Measurements from ENCODE around the gene LAMA3.
A peak's percentile ranks its signal among the peaks of the same experiment; 100 is the strongest.

Gene LAMA3

DNA sequence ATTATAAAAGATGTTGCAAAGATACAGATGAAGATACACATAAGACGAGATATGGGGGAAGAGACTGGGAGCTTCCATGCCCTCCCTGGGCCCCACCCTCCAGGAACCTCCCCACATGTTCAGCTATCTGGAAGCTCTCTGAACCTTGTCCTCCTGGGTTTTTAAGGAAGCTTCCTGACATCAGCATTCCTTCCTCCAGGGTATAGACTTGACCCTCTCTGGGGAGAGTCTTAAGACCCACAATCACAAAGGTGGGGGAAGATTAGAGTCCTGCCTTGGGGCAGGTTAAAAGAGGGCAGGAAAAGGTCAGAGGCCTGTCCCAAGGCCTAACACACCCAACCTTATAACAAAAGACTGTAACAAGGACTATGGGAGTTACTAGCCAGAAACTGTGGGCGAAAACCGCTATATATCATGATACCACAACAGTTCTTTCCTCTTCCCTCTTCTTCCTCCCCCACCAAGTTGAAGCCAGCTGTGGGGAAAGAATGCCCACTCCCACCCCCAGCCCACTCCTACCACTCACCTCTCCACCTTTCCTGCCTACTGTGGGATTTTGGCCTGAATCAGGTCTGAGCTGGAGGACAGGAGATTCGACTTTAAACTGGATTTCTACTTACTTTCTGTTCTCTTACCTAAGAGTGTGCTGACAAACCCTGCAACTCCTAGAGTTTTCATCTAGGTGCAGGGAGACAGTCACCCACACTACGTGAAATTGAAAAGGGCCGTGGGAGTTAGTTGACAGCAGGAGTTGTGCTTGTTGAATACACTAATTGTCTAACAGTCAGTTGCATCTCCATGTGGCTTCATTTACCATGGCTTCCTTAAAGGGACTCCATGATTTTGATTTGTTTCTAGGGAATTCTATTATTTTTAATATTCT lies 105.0 kb downstream of the LAMA3 start:
- DNase-seq: no peak

DNA sequence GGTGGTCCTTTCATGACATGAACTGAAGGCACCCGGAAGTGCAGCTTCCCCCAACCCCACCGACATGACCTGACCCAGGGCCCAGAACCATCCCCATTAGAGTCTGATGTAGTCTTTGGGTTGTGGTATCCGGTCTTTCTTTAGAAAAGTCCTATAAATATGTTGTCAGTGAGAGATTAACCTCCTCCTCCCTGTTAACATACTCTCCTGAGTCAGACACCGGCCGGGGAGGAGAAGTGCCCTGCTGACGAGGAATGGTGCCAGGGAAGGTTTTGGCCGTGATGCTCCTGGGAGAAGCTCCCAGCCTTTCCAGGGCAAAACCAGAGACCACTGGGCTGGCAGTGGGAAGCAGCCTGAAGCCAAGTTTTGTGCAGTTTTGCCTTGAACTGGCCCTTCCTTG lies 109.0 kb downstream of the LAMA3 start:
- DNase-seq: no peak

GRCh38 chr18:23798824-23799223 lies 109.6 kb downstream of the LAMA3 start:
- no peak for DNase-seq

- DNase-seq: no peak
Measured at GRCh38 chr18:23799540-23799939, 110.3 kb downstream of the LAMA3 start.

DNA sequence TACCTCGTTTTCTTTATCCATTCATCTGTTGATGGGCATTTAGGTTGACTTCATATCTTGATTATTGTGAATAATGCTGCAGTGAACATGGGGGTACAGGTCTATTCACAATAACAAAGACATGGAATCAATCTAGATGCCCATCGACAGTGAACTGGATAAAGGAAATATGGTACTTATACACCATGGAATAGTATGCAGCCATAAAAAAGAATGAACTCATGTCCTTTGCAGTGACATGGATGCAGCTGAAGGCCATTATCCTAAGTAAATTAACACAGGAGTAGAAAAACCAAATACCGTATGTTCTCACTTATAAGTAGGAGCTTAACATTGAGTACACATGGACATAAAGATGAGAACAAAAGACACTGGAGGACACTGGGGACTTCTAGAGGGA lies 111.6 kb downstream of the LAMA3 start:
- no peak for DNase-seq

- DNase-seq: no peak
Measured at GRCh38 chr18:23802817-23803216, 113.6 kb downstream of the LAMA3 start.

- no peak for DNase-seq
Measured at GRCh38 chr18:23803755-23804154, 114.5 kb downstream of the LAMA3 start.

GRCh38 chr18:23805898-23806297 lies 116.6 kb downstream of the LAMA3 start:
- no peak for DNase-seq

DNA sequence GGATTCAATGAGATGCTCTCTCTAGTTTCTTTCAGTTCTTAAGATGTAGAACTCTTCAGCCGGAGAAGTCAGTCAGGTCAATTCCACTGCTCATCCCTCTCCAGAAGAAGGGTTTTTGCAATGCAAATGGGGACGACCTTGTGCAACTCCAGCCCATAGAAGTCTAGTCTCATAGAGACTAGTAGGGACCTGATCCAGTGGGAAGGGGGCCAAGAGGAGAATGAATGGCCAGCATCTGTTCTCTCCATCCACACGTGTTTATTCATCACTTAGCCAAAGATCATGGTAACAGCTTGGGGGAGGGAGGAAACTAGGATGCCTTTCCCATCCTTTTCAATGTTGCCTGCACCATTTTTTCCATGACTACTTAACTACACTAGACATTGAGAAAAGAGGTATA lies 120.2 kb downstream of the LAMA3 start:
- no peak for DNase-seq

DNA sequence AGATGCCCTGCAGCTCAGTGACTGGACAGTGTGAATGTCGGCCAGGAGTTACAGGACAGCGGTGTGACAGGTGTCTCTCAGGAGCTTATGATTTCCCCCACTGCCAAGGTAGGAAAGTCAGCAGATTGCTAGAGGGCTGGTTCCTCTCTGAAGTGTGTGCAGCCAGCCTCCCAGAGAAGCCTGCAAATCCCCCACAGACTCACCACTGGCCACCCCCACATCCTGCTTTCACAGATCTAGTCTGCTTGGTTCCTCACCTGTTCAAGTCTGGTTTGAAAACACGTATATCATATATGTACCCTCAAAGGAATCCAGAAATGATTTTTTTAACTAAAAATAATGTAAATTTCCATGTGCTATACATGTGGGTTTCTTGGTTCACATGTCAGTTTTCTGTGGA lies 121.1 kb downstream of the LAMA3 start:
- DNase-seq: peak in 5 of 6 experiments; percentile 5 to 41 (median 14)

DNA sequence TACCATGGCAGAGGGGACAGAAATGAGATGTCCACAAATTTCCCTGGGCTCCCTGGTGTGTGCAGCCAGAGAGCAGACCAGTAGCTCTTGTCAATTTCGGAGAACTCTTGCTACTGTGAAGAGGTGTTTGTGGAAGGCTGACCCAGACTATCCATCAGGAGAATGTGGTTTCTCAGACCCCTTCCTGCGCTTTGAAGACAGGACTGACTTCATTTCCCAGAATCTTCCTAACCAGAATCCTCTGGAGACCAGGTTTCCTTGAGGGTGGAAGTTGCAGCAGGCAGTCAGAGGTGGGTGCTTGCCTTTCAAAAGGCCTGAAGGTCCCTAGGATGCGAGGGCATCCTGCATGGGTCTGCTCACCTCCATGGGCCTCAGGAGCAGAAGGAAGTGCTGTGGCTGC lies 121.9 kb downstream of the LAMA3 start:
- DNase-seq: no peak

- DNase-seq: peak in 3 of 6 experiments; percentile 3 to 52 (median 27)
Measured at GRCh38 chr18:23812546-23813440, 123.5 kb downstream of the LAMA3 start.

GRCh38 chr18:23814991-23815614 lies 125.8 kb downstream of the LAMA3 start:
- no peak for DNase-seq

GRCh38 chr18:23816021-23816420 lies 126.8 kb downstream of the LAMA3 start:
- DNase-seq: no peak

DNA sequence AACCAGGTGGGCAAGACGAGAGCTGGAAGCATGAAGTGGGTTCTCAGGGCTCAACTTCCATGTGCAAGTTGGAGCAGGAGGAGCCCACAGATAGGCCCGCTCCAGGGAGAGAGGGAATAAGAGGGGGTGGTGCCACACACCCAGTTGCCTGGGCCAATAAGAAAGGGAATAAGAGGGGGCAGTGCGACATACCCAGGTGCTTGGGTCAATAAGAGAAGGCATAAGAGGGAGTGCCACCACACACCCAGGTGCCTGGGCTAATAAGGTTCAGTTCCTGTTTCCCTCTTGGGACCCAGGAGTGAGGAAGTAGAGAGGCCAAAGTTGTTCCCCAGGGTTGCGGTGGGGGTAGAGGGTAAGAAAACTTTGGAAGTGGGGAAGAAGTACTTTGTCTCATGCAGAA lies 127.5 kb downstream of the LAMA3 start:
- DNase-seq: no peak

DNA sequence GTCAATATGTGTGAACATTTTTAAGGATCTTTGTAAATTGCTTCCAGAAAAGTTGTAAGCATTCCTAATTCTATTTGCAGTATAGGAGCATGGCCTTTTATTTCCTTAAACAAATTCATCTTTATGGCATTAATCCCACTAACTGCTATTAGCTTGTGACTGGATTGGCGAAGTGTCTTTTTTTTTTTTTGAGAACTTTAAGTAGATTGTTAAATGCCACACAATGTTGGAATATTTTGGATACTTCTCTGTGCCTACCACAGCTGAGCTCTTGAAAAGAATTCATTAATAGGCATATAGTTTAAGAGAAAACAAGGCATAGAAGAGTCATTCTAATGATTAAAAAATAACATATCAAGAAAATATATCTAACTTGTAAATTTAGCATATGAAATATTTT lies 129.7 kb downstream of the LAMA3 start:
- no peak for DNase-seq

DNA sequence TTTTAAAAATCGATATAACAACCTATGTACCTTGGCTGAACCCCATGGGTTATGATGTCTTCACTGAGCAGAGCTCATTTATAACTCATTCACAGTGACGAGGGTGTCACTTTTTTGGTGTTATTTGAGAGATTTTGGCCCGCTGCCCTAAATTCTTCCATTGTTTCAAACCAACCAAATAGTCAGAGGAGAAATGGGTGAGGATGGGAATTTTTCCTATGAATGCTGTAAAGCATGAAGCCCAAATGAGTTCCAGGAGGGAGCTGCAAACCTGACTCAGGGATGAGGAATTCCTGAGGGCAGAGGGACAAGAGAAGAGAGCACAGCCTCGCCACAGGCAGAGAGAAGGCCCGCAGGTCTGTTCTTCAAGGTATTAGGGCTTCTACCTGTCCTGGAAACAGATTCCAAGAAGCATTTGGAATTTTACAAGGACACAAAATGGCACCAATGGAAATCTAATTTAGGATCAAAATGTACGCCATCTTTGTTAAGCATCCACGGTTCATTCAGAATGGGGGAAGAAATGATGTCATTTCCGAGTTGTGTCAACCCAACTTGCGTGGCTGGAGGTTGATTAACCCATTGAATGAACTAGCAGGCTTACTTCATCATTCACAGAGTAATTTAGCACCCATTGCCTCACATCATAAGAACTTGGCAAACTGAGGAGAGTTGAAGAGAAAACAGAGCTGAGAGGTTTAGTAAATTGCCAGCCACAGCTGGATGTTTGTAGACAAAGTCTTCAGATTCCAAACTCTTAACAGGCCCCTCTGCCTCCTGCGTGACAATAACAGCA lies 133.5 kb downstream of the LAMA3 start:
- no peak for DNase-seq

DNA sequence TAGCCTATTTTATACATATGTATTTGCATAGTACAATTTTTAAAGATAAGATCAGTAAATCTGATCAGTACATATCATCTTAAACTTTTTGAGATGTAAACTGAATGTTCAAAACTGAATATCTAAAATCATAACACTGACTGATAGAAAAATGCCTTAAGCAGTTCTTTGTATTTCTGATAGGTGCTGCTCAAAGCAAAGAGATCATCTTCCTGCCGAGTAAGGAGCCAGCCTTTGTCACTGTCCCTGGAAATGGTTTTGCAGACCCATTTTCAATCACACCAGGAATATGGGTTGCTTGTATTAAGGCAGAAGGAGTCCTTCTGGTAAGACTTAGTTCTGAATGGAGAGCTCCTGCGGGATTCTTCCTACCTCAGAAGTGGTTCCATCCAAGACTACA lies 135.0 kb downstream of the LAMA3 start:
- no peak for DNase-seq

DNA sequence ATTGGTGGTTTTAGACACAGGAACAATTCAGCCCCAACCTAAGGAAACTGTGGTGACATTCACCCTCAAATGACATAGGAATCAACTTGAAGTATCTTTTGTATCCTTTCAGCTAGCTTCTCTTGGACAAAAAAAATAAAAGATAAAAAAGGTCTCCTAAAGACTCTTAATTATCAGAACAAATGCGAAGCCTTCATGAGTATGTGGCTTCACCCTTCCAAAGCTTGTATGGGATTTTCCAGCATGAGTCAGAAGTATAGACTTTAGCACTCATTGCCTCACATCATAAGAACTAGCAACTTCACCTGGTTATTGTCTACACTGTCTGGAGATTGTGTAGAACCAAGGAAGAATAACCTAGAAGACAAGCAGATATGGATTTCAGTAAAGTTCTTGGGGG lies 135.4 kb downstream of the LAMA3 start:
- DNase-seq: no peak

- DNase-seq: no peak
Measured at GRCh38 chr18:23825496-23825895, 136.2 kb downstream of the LAMA3 start.

GRCh38 chr18:23825978-23826405 lies 136.7 kb downstream of the LAMA3 start:
- no peak for DNase-seq

DNA sequence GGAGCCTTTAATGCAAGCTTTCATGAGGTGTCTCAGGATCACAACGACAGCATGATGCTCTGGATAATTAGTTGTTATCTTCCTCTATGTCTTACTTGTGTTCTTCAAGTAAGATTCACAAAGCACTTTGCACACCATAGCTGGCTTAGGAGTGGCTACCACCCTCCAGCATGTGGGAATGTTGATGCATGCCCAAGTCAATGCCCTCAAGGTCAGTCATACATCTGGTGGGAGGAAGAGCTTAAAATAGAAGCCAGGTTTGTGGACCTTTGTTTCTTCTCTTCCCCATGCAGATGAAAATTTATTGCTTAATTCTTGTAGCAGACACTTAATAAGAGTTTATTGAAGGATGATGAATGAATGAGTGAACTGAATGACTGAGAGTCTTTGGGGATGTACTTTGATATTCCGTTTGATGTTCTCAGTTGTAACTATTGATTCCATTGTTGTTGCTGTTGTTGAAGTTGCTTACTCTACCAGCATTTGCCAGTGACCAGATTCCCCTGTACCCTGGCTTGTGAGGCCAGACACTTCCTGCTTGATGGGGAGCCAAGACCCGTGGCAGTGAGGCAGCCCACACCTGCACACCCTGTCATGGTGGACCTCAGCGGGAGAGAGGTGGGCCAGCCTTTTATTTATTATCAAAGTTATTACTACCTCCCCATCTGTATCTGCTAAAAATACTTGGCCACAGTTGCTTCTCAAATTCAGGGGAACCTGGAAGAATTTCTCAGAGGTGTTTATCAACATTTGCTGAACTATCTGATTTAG lies 137.8 kb downstream of the LAMA3 start:
- DNase-seq: no peak
